ENCODE measurements around the gene LMNA.
A peak's percentile ranks its signal among the peaks of the same experiment; 100 is the strongest.
"Not testable (repeated sequence)": the region's sequence is repeated elsewhere in the genome, so short reads cannot be mapped to it uniquely, and the experiment has no call there.

Gene LMNA

GRCh38 chr1:156114101-156114918 is at the start of gene LMNA:
LMNA (plus strand) TSS chr1:156114711; CDS start chr1:156114919, 208 bp downstream.
- DNase-seq (ENCODE audit: low read depth in 2 of 2, low spot score in 1 of 2) = peak; percentile 57 to 78

GRCh38 chr1:156065212-156065611 is 49.3 kb upstream of the LMNA start:
- no peak for DNase-seq (ENCODE audit: low read depth in 2 of 2, low spot score in 1 of 2)

- DNase-seq (ENCODE audit: low read depth in 2 of 2, low spot score in 1 of 2) = no peak
These were observed 48.6 kb upstream of the LMNA start for GRCh38 chr1:156065871-156066270.

GRCh38 chr1:156067262-156067661 is 47.2 kb upstream of the LMNA start:
- no peak for DNase-seq (ENCODE audit: low read depth in 2 of 2, low spot score in 1 of 2)

- no peak for DNase-seq (ENCODE audit: low read depth in 2 of 2, low spot score in 1 of 2)
These were observed 44.7 kb upstream of the LMNA start for GRCh38 chr1:156069490-156070455.

- no peak for DNase-seq (ENCODE audit: low read depth in 2 of 2, low spot score in 1 of 2)
These were observed 44.0 kb upstream of the LMNA start for GRCh38 chr1:156070548-156070947.

GRCh38 chr1:156071332-156071816 is 43.1 kb upstream of the LMNA start:
- DNase-seq (ENCODE audit: low read depth in 2 of 2, low spot score in 1 of 2) = not testable (repeated sequence)

GRCh38 chr1:156072251-156072650 is 42.3 kb upstream of the LMNA start:
- no peak for DNase-seq (ENCODE audit: low read depth in 2 of 2, low spot score in 1 of 2)

- DNase-seq (ENCODE audit: low read depth in 2 of 2, low spot score in 1 of 2) = no peak
These were observed 41.3 kb upstream of the LMNA start for GRCh38 chr1:156073110-156073687.

- DNase-seq (ENCODE audit: low read depth in 2 of 2, low spot score in 1 of 2) = no peak
These were observed 40.8 kb upstream of the LMNA start for GRCh38 chr1:156073740-156074139.

GRCh38 chr1:156074661-156075060 is 39.9 kb upstream of the LMNA start:
- no peak for DNase-seq (ENCODE audit: low read depth in 2 of 2, low spot score in 1 of 2)

- DNase-seq (ENCODE audit: low read depth in 2 of 2, low spot score in 1 of 2) = no peak
These were observed 39.3 kb upstream of the LMNA start for GRCh38 chr1:156075162-156075561.

GRCh38 chr1:156075775-156076204 is 38.7 kb upstream of the LMNA start:
- no peak for DNase-seq (ENCODE audit: low read depth in 2 of 2, low spot score in 1 of 2)

GRCh38 chr1:156076609-156077429 is 37.7 kb upstream of the LMNA start:
- no peak for DNase-seq (ENCODE audit: low read depth in 2 of 2, low spot score in 1 of 2)

GRCh38 chr1:156077430-156077760 is 37.1 kb upstream of the LMNA start:
- no peak for DNase-seq (ENCODE audit: low read depth in 2 of 2, low spot score in 1 of 2)

- DNase-seq (ENCODE audit: low read depth in 2 of 2, low spot score in 1 of 2) = no peak
These were observed 35.8 kb upstream of the LMNA start for GRCh38 chr1:156078728-156079127.

GRCh38 chr1:156079762-156080161 is 34.7 kb upstream of the LMNA start:
- no peak for DNase-seq (ENCODE audit: low read depth in 2 of 2, low spot score in 1 of 2)

- DNase-seq (ENCODE audit: low read depth in 2 of 2, low spot score in 1 of 2) = no peak
These were observed 34.2 kb upstream of the LMNA start for GRCh38 chr1:156080241-156080862.

GRCh38 chr1:156080863-156081179 is 33.7 kb upstream of the LMNA start:
- no peak for DNase-seq (ENCODE audit: low read depth in 2 of 2, low spot score in 1 of 2)

- DNase-seq (ENCODE audit: low read depth in 2 of 2, low spot score in 1 of 2) = no peak
These were observed 33.2 kb upstream of the LMNA start for GRCh38 chr1:156081180-156081916.

All from stimulated activated CD8-positive, alpha-beta memory T cell treated with anti-CD3 and anti-CD28 coated beads, Interleukin-4, amount 100 ng/mL, for 4 hours (primary cell).